Ramos (cell line): ENCODE results near the gene FAM53A.
"Not testable (repeated sequence)": the region's sequence is repeated elsewhere in the genome, so short reads cannot be mapped to it uniquely, and the experiment has no call there.

Experiments used
- in situ Hi-C: fragments of 300-500 bp; cut with MboI; formaldehyde crosslinking; loops from one replicate; pipeline ENCODE4 v1.14.3; 2022; ENCODE audit warnings: low sequenced_read_pairs; ENCODE audit not compliant: unreplicated experiment

Gene FAM53A

GRCh38 chr4:1643971-1644735 is 40.0 kb downstream of the FAM53A start:
- in situ Hi-C loops, result no loop called here

GRCh38 chr4:1642196-1642951 is 41.7 kb downstream of the FAM53A start:
- in situ Hi-C loops, result no loop called here

GRCh38 chr4:1641671-1642070 is 42.4 kb downstream of the FAM53A start:
- in situ Hi-C loops, result no loop called here

- in situ Hi-C loops, result not testable (repeated sequence)
Observed at GRCh38 chr4:1640716-1641503, 43.2 kb downstream of the FAM53A start.

- in situ Hi-C loops, result no loop called here
Observed at GRCh38 chr4:1640190-1640589, 43.9 kb downstream of the FAM53A start.

- in situ Hi-C loops, result no loop called here
Observed at GRCh38 chr4:1639299-1639868, 44.7 kb downstream of the FAM53A start.

- in situ Hi-C loops, result no loop called here
Observed at GRCh38 chr4:1638873-1639272, 45.2 kb downstream of the FAM53A start.

GRCh38 chr4:1638272-1638598 is 45.9 kb downstream of the FAM53A start:
- in situ Hi-C loops, result no loop called here

- in situ Hi-C loops, result no loop called here
Observed at GRCh38 chr4:1637580-1638271, 46.4 kb downstream of the FAM53A start.

GRCh38 chr4:1636490-1637211 is 47.5 kb downstream of the FAM53A start:
- in situ Hi-C loops, result no loop called here

GRCh38 chr4:1635464-1635863 is 48.6 kb downstream of the FAM53A start:
- in situ Hi-C loops, result no loop called here

GRCh38 chr4:1633993-1634392 is 50.1 kb downstream of the FAM53A start:
- in situ Hi-C loops, result no loop called here

- in situ Hi-C loops, result no loop called here
Observed at GRCh38 chr4:1632109-1633104, 51.7 kb downstream of the FAM53A start.

GRCh38 chr4:1631136-1631535 is 53.0 kb downstream of the FAM53A start:
- in situ Hi-C loops, result no loop called here

- in situ Hi-C loops, result no loop called here
Observed at GRCh38 chr4:1630266-1630665, 53.8 kb downstream of the FAM53A start.

- in situ Hi-C loops, result no loop called here
Observed at GRCh38 chr4:1629699-1630083, 54.4 kb downstream of the FAM53A start.

- in situ Hi-C loops, result no loop called here
Observed at GRCh38 chr4:1628892-1629698, 55.0 kb downstream of the FAM53A start.
